A549 (cell line): ENCODE data around the gene IGSF9. TPM values are rescaled to one million over a fixed set of nuclear protein-coding genes. Genes with fewer than 3 reads are reported as not detected.

Experiments
- ATAC-seq, 2 experiments: fragments of 200-7000 bp in 1 of 2; fragments of >200 bp in 1 of 2; cut with Nextera tagmentation in 1 of 2; cut with Tn5 transposase in 1 of 2; 3 replicates each; pipeline versions ENCODE4 v1.8.0 to v1.9.1; 2018 to 2020; ENCODE audit warnings: mild to moderate bottlenecking in 1 of 2, moderate library complexity in 1 of 2
- CTCF ChIA-PET: fragments of 300-600 bp; sonication (Branson Sonifier 250); formaldehyde crosslinking; extraction: SDS; loops from one replicate; lab custom pipeline; 2021; ENCODE audit warnings: antibody characterized with exemption, inconsistent platforms; lab: Yijun Ruan, JAX
- POLR2A ChIA-PET: fragments of 350-600 bp; formaldehyde crosslinking; extraction: SDS; loops from one replicate; lab custom pipeline; 2021; ENCODE audit warnings: antibody characterized with exemption, inconsistent platforms; lab: Yijun Ruan, JAX
- DNase-seq, 2 experiments: peaks; one replicate each; pipeline versions ENCODE4 v3.0.0 to v3.0.0-alpha.2; 2011 to 2016; ENCODE audit warnings: low read depth in 1 of 2, low spot score in 1 of 2
- FAIRE-seq: peaks from 2 replicates; lab custom pipeline; 2011; peaks lifted over from hg19 to GRCh38; lab: Jason Lieb, UNC
- H3K27ac ChIP-seq, 2 experiments: fragments of >200 bp; sonication (Bioruptor Twin); formaldehyde crosslinking; 3 replicates each; pipeline ENCODE4 v1.5.1; 2016 to 2017
- H3K4me1 ChIP-seq: fragments of >200 bp; sonication (Bioruptor Twin); formaldehyde crosslinking; 3 replicates; pipeline ENCODE4 v1.6.1; 2016
- H3K4me2 ChIP-seq: fragments of >200 bp; sonication (Bioruptor Twin); formaldehyde crosslinking; 3 replicates; pipeline ENCODE4 v1.6.1; 2016
- H3K4me3 ChIP-seq: fragments of >200 bp; sonication (Bioruptor Twin); formaldehyde crosslinking; 3 replicates; pipeline ENCODE4 v1.5.1; 2016
- H3K9me3 ChIP-seq: fragments of >200 bp; sonication (Bioruptor Twin); formaldehyde crosslinking; 3 replicates; pipeline ENCODE4 v1.6.1; 2016
- EHF ChIP-seq: fragments of 250-450 bp; sonication (Bioruptor Pico); IDR thresholded peaks from 2 replicates; pipeline ENCODE4 v1.5.0; 2020; ENCODE audit warnings: mild to moderate bottlenecking
- HDAC2 ChIP-seq: fragments of 200-600 bp; sonication (generic); IDR thresholded peaks from 2 replicates; pipeline ENCODE4 v1.6.1; 2016
- JUN ChIP-seq, 2 experiments: fragments of >200 bp; sonication (Bioruptor Twin); formaldehyde crosslinking; IDR thresholded peaks; 2 replicates in 1 of 2; 3 replicates in 1 of 2; pipeline ENCODE4 v1.6.1; 2016 to 2017
- JUNB ChIP-seq: fragments of >200 bp; sonication (Bioruptor Twin); formaldehyde crosslinking; IDR thresholded peaks from 2 replicates; pipeline ENCODE4 v1.6.1; 2016
- KDM5A ChIP-seq: fragments of 200-600 bp; sonication (generic); IDR thresholded peaks from 2 replicates; pipeline ENCODE4 v1.6.1; 2016; ENCODE audit warnings: antibody characterized with exemption, mild to moderate bottlenecking
- MAFK ChIP-seq: fragments of 450-650 bp; IDR thresholded peaks from 2 replicates; pipeline ENCODE4 v1.6.1; 2014; ENCODE audit not compliant: partially characterized antibody
- MAZ ChIP-seq: fragments of 150-350 bp; IDR thresholded peaks from 2 replicates; pipeline ENCODE4 v1.6.1; 2014; ENCODE audit warnings: antibody characterized with exemption, low read depth, low read length, borderline replicate concordance
- NPAS2 ChIP-seq: fragments of 250-450 bp; sonication (Bioruptor Pico); IDR thresholded peaks from 2 replicates; pipeline ENCODE4 v1.8.0; 2022; ENCODE audit warnings: mild to moderate bottlenecking, moderate library complexity, borderline replicate concordance
- POLR2A ChIP-seq: IDR thresholded peaks from 2 replicates; pipeline ENCODE4 v1.6.1; 2012; ENCODE audit warnings: mild to moderate bottlenecking, low read length
- RARB ChIP-seq: fragments of 250-450 bp; sonication (Bioruptor Pico); IDR thresholded peaks from 2 replicates; pipeline ENCODE4 v1.8.0; 2021; ENCODE audit warnings: mild to moderate bottlenecking, moderate library complexity
- RNF2 ChIP-seq: fragments of 200-600 bp; sonication (generic); IDR thresholded peaks from 2 replicates; pipeline ENCODE4 v1.6.1; 2016; ENCODE audit warnings: low read depth, mild to moderate bottlenecking, antibody characterized with exemption, moderate library complexity, borderline replicate concordance
- ZC3H11A ChIP-seq: fragments of 450-650 bp; IDR thresholded peaks from 2 replicates; pipeline ENCODE4 v1.6.1; 2014; ENCODE audit warnings: antibody characterized with exemption, mild to moderate bottlenecking
- ZFP36 ChIP-seq: fragments of 450-650 bp; IDR thresholded peaks from 2 replicates; pipeline ENCODE4 v1.6.1; 2014; ENCODE audit warnings: borderline replicate concordance; ENCODE audit not compliant: partially characterized antibody
- WGBS: methylation state at CpG from one replicate; pipeline ENCODE4 v1.1.6; 2017; ENCODE audit errors: missing lambda C conversion rate; 5-methylcytosine and 5-hydroxymethylcytosine counted together
- polyA plus RNA-seq, 4 experiments: library from polyadenylated mRNA; depleted of rRNA in 3 of 4; stranded (reverse); fragments of >200 nt; fragmentation: RNase III in 1 of 4; extraction: RNeasy Plus Mini Kit Qiagen cat#74134 plus additional on column Dnase treatment in 1 of 4; gene quantifications; 2 replicates in 3 of 4; 3 replicates in 1 of 4; pipeline ENCODE4 v1.2.3, GENCODE V29; 2011 to 2017
- TF ChIP-seq, protein P1 (sequence below): IDR thresholded peaks from 2 replicates; pipeline ENCODE4 v1.6.1; 2012
- TF ChIP-seq, protein P2 (sequence below): fragments of >200 bp; sonication (Bioruptor Twin); formaldehyde crosslinking; IDR thresholded peaks from 3 replicates; pipeline ENCODE4 v1.5.1; 2016
- TF ChIP-seq, protein P3 (sequence below): fragments of 200-600 bp; sonication (generic); IDR thresholded peaks from 2 replicates; pipeline ENCODE4 v1.6.1; 2016; ENCODE audit warnings: antibody characterized with exemption, mild to moderate bottlenecking, moderate library complexity
- TF ChIP-seq, protein P4 (sequence below): fragments of 150-350 bp; IDR thresholded peaks from 2 replicates; pipeline ENCODE4 v1.6.1; 2014; ENCODE audit warnings: low read depth, mild to moderate bottlenecking, low read length
- TF ChIP-seq, protein P5 (sequence below): fragments of 250-450 bp; sonication (Bioruptor Pico); IDR thresholded peaks from 2 replicates; pipeline ENCODE4 v1.5.0; 2020; ENCODE audit warnings: low read depth, mild to moderate bottlenecking, moderate library complexity

Gene IGSF9
- polyA plus RNA-seq, 2 of the 4 experiments (the other 2 are of a cell fraction) = 0.06 to 0.54 TPM

DNA sequence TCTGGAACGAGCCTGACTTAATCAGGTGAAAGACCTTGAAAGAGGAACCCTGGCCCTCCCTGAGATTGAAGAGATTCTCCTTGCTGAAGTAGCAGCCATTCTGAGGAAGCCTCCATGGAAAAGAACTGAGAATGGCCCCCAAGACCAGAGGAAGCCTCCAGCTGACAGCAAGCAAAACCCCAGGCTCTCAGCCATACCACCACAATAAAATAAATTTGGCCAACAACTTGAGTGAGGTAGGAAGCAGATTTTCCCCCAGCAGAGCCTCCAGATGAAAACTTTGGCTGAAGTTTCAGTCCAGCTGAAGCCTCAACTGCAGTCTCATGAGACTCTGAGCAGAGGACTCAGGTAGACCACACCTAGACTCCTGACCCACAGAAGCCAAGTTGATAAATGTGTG lies 42.6 kb upstream of the IGSF9 start:
- Histone ChIP-seq H3K4me2 (no peak overlapping the region), H3K27ac (no peak overlapping the region), H3K4me1 (no peaks in the 10 kb centered on the region; the same call in 2 of the 3 replicates), H3K4me3 (no peak overlapping the region), H3K9me3 (no peaks in the 10 kb centered on the region)
- no peak for DNase-seq
- CTCF ChIA-PET = interaction anchor here (0.8 to 1.4 kb wide), 4 partner anchors 9 to 19 kb away, joined by 3 to 5 read pairs (median 3); no protein-coding TSS in a partner anchor
- POLR2A ChIA-PET = no interaction called here
- no peak for FAIRE-seq
- 11% methylated on average over 1 of the region's 1 CpG for WGBS
- TF ChIP-seq HDAC2 = no peak
- no peak for TF ChIP-seq ZFP36
- TF ChIP-seq, protein P1, sequence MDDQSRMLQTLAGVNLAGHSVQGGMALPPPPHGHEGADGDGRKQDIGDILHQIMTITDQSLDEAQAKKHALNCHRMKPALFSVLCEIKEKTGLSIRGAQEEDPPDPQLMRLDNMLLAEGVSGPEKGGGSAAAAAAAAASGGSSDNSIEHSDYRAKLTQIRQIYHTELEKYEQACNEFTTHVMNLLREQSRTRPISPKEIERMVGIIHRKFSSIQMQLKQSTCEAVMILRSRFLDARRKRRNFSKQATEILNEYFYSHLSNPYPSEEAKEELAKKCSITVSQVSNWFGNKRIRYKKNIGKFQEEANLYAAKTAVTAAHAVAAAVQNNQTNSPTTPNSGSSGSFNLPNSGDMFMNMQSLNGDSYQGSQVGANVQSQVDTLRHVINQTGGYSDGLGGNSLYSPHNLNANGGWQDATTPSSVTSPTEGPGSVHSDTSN = no peak
- no peak for TF ChIP-seq NPAS2 (CRISPR knock-in tag)
- TF ChIP-seq, protein P2, sequence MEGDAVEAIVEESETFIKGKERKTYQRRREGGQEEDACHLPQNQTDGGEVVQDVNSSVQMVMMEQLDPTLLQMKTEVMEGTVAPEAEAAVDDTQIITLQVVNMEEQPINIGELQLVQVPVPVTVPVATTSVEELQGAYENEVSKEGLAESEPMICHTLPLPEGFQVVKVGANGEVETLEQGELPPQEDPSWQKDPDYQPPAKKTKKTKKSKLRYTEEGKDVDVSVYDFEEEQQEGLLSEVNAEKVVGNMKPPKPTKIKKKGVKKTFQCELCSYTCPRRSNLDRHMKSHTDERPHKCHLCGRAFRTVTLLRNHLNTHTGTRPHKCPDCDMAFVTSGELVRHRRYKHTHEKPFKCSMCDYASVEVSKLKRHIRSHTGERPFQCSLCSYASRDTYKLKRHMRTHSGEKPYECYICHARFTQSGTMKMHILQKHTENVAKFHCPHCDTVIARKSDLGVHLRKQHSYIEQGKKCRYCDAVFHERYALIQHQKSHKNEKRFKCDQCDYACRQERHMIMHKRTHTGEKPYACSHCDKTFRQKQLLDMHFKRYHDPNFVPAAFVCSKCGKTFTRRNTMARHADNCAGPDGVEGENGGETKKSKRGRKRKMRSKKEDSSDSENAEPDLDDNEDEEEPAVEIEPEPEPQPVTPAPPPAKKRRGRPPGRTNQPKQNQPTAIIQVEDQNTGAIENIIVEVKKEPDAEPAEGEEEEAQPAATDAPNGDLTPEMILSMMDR = no peak
- TF ChIP-seq ZC3H11A = no peak
- no peak for TF ChIP-seq MAZ
- no peak for TF ChIP-seq JUN (IDR thresholded peaks at IDR 0.05)
- TF ChIP-seq, protein P3, sequence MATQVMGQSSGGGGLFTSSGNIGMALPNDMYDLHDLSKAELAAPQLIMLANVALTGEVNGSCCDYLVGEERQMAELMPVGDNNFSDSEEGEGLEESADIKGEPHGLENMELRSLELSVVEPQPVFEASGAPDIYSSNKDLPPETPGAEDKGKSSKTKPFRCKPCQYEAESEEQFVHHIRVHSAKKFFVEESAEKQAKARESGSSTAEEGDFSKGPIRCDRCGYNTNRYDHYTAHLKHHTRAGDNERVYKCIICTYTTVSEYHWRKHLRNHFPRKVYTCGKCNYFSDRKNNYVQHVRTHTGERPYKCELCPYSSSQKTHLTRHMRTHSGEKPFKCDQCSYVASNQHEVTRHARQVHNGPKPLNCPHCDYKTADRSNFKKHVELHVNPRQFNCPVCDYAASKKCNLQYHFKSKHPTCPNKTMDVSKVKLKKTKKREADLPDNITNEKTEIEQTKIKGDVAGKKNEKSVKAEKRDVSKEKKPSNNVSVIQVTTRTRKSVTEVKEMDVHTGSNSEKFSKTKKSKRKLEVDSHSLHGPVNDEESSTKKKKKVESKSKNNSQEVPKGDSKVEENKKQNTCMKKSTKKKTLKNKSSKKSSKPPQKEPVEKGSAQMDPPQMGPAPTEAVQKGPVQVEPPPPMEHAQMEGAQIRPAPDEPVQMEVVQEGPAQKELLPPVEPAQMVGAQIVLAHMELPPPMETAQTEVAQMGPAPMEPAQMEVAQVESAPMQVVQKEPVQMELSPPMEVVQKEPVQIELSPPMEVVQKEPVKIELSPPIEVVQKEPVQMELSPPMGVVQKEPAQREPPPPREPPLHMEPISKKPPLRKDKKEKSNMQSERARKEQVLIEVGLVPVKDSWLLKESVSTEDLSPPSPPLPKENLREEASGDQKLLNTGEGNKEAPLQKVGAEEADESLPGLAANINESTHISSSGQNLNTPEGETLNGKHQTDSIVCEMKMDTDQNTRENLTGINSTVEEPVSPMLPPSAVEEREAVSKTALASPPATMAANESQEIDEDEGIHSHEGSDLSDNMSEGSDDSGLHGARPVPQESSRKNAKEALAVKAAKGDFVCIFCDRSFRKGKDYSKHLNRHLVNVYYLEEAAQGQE = no peak
- TF ChIP-seq KDM5A = no peak
- TF ChIP-seq, protein P4, sequence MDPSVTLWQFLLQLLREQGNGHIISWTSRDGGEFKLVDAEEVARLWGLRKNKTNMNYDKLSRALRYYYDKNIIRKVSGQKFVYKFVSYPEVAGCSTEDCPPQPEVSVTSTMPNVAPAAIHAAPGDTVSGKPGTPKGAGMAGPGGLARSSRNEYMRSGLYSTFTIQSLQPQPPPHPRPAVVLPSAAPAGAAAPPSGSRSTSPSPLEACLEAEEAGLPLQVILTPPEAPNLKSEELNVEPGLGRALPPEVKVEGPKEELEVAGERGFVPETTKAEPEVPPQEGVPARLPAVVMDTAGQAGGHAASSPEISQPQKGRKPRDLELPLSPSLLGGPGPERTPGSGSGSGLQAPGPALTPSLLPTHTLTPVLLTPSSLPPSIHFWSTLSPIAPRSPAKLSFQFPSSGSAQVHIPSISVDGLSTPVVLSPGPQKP = no peak
- TF ChIP-seq MAFK = no peak
- no peak for TF ChIP-seq POLR2A
- TF ChIP-seq RNF2 = no peak
- no peak for ATAC-seq

DNA sequence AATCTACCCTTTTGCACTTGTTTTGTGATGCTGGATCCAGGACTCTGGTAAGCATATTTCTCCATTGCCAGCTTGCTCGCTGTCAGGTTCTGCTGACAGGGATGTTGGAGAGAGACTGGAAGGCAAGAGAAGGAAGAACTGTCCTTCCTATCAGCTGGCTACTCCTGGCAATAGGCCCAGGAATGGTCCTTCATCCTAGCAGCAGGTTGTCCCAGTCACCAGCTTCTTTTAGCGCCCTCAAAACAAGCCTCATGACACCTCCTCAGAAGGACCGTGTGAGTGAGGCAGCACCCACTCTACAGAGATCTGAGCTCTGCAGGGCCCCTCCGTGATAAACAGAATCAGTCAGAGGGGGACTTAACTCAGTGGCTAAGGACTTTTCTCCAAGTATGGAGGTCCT lies 41.8 kb upstream of the IGSF9 start:
- no peak for FAIRE-seq
- no peak for ATAC-seq
- whole genome bisulfite sequencing = 60% methylated on average over 4 of the region's 4 CpGs
- ChIA-PET POLR2A (no interaction called here), CTCF (interaction anchor here (1.1 to 1.3 kb wide), 2 partner anchors 20 to 50 kb away, joined by 3 to 4 read pairs; no protein-coding TSS in a partner anchor)
- no peaks in the 10 kb centered on the region for H3K9me3 ChIP-seq
- DNase-seq = no peak
- H3K4me3 ChIP-seq = no peak overlapping the region
- no peaks in the 10 kb centered on the region; the same call in 2 of the 3 replicates for H3K4me1 ChIP-seq
- H3K27ac ChIP-seq = no peak overlapping the region
- no peak overlapping the region for H3K4me2 ChIP-seq
- TF ChIP-seq KDM5A (no peak), RARB (CRISPR knock-in tag) (no peak)

DNA sequence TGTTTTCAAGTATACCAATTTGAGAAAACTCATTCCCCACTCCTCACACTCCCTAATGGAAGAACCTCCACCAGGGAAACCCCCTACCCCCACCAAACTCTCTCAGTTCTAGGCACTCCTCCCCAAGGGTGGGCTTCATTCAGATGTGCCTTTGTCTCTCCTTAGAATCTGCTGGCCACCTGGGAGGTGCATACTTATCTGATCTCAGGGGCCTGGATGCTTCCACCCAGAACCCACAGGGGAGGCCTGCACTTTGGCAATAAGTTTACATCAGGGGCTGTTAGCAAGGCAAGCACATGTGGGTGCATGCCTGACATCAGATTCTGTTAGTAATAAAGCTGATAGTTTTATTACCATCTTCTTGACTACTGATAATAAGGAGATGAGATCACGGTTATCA lies 41.1 kb upstream of the IGSF9 start:
- Histone ChIP-seq H3K4me1 (no peaks in the 10 kb centered on the region; the same call in 2 of the 3 replicates), H3K27ac (no peak overlapping the region), H3K9me3 (no peaks in the 10 kb centered on the region), H3K4me2 (no peak overlapping the region), H3K4me3 (no peak overlapping the region)
- 24% methylated on average over 1 of the region's 1 CpG for WGBS
- CTCF ChIA-PET = interaction anchor here (1.1 to 1.3 kb wide), 2 partner anchors 21 to 50 kb away, joined by 3 to 4 read pairs; no protein-coding TSS in a partner anchor
- FAIRE-seq (no peak), ATAC-seq (no peak), DNase-seq (no peak)
- TF ChIP-seq, protein P5, sequence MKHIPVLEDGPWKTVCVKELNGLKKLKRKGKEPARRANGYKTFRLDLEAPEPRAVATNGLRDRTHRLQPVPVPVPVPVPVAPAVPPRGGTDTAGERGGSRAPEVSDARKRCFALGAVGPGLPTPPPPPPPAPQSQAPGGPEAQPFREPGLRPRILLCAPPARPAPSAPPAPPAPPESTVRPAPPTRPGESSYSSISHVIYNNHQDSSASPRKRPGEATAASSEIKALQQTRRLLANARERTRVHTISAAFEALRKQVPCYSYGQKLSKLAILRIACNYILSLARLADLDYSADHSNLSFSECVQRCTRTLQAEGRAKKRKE (CRISPR knock-in tag) = no peak
- TF ChIP-seq JUNB = no peak
- TF ChIP-seq ZC3H11A = no peak
- TF ChIP-seq EHF (CRISPR knock-in tag) = no peak
- POLR2A ChIA-PET = no interaction called here
